SK-N-SH treated with all-trans-retinoic acid at 6 μM for 48 hours (cell line): ENCODE data around the gene PLEKHG3.

Experiments
- ARNTL ChIP-seq: fragments of 450-650 bp; formaldehyde crosslinking; IDR thresholded peaks from 2 replicates; pipeline ENCODE4 v1.5.0; 2020; ENCODE audit warnings: low read depth, mild to moderate bottlenecking, moderate library complexity, borderline replicate concordance
- CREB5 ChIP-seq: fragments of 250-450 bp; sonication (Bioruptor Pico); IDR thresholded peaks from 2 replicates; pipeline ENCODE4 v1.5.1; 2020; ENCODE audit warnings: low read depth, mild to moderate bottlenecking, moderate library complexity
- CSDC2 ChIP-seq: fragments of 250-450 bp; sonication (Bioruptor Pico); IDR thresholded peaks from 2 replicates; pipeline ENCODE4 v1.5.0; 2020; ENCODE audit warnings: mild to moderate bottlenecking, moderate library complexity
- CSRNP3 ChIP-seq: fragments of 250-450 bp; sonication (Bioruptor Pico); IDR thresholded peaks from 2 replicates; pipeline ENCODE4 v1.5.1; 2021; ENCODE audit warnings: mild to moderate bottlenecking, moderate library complexity
- ESRRG ChIP-seq: fragments of 250-450 bp; sonication (Bioruptor Pico); IDR thresholded peaks from 2 replicates; pipeline ENCODE4 v1.6.1; 2021; ENCODE audit warnings: mild to moderate bottlenecking
- ISL1 ChIP-seq: fragments of 250-450 bp; sonication (Bioruptor Pico); IDR thresholded peaks from 2 replicates; pipeline ENCODE4 v2.1.2; 2022; ENCODE audit warnings: mild to moderate bottlenecking, moderate library complexity
- PATZ1 ChIP-seq: fragments of 250-450 bp; sonication (Bioruptor Pico); IDR thresholded peaks from 2 replicates; pipeline ENCODE4 v1.8.0; 2020; ENCODE audit warnings: mild to moderate bottlenecking, moderate library complexity, borderline replicate concordance
- TCF4 ChIP-seq: fragments of 250-450 bp; sonication (Bioruptor Pico); IDR thresholded peaks from 2 replicates; pipeline ENCODE4 v1.8.0; 2021; ENCODE audit warnings: mild to moderate bottlenecking, moderate library complexity, borderline replicate concordance
- TOX ChIP-seq: fragments of 250-450 bp; sonication (Bioruptor Pico); IDR thresholded peaks from 2 replicates; pipeline ENCODE4 v1.8.0; 2021; ENCODE audit warnings: mild to moderate bottlenecking, moderate library complexity, borderline replicate concordance
- TSHZ2 ChIP-seq: fragments of 250-450 bp; sonication (Bioruptor Pico); IDR thresholded peaks from 2 replicates; pipeline ENCODE4 v1.5.0; 2020; ENCODE audit warnings: mild to moderate bottlenecking, moderate library complexity
- ZFP3 ChIP-seq: fragments of 250-450 bp; sonication (Bioruptor Pico); IDR thresholded peaks from 2 replicates; pipeline ENCODE4 v1.5.0; 2020; ENCODE audit warnings: mild to moderate bottlenecking, moderate library complexity
- ZFP30 ChIP-seq: fragments of 450-650 bp; formaldehyde crosslinking; IDR thresholded peaks from 2 replicates; pipeline ENCODE4 v1.5.0; 2022; ENCODE audit warnings: mild to moderate bottlenecking, moderate library complexity
- ZNF70 ChIP-seq: fragments of 450-650 bp; formaldehyde crosslinking; IDR thresholded peaks from 2 replicates; pipeline ENCODE4 v1.5.0; 2020; ENCODE audit warnings: mild to moderate bottlenecking, moderate library complexity

- TF ChIP-seq ZFP30 (CRISPR knock-in tag) (no peak), CREB5 (no peak), TCF4 (CRISPR knock-in tag) (no peak), ESRRG (CRISPR knock-in tag) (no peak), ISL1 (CRISPR knock-in tag) (no peak), ZFP3 (no peak), ARNTL (CRISPR knock-in tag) (no peak), PATZ1 (CRISPR knock-in tag) (peak; percentile 18; the same call in 1 of the 2 replicates), CSDC2 (CRISPR knock-in tag) (no peak), TSHZ2 (CRISPR knock-in tag) (no peak), CSRNP3 (no peak), ZNF70 (CRISPR knock-in tag) (no peak), TOX (no peak)
These were observed at the start of gene PLEKHG3 for GRCh38 chr14:64704143-64704742.
